ENCODE data around the gene CLASP1. TPM values are rescaled to one million over a fixed set of nuclear protein-coding genes. Genes with fewer than 3 reads are reported as not detected.
"Not testable (repeated sequence)": the region's sequence is repeated elsewhere in the genome, so short reads cannot be mapped to it uniquely, and the experiment has no call there.

The CLASP1 gene
- polyA plus RNA-seq, 1 donor (not counting 4 experiments of a cell fraction or from before 2014, with no cell fraction given): 16.7 TPM

DNA sequence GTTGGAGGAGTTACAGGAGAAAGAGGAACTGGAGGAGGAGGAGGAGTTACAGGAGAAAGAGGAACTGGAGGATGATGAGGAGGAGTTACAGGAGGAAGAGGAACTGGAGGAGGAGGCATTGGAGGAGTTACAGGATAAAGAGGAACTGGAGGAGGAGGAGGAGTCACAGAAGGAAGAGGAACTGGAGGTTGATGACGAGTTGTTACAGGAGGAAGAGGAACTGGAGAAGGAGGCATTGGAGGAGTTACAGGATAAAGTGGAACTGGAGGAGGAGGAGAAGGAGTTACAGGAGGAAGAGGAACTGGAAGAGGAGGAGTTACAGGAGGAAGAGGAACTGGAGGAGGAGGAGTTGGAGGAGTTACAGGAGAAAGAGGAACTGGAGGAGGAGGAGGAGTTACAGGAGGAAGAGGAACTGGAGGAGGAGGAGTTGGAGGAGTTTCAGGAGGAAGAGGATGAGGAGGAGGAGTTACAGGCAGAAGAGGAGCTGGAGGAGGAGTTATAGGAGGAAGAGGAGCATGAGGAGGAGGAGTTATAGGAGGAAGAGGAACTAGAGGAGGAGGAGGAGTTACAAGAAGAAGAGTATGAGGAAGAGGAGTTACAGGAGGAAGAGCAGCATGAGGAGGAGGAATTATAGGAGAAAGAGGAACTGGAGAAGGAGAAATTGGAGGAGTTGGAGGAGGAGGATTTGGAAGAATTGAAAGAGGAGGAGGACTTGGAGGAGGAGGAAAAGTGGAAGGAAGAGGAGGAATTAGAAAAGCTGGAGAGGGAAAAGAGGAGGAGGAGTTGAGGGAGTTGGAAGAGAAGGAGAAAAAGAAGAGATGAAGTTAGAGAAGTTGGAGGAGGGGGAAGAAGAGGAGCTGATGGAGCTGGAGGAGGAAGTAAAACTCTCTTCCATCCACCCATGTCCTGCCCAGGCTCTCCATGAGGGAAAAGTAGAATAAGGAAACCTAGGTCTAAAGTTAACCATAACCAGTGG is 37.2 kb downstream of the CLASP1 start:
- Histone ChIP-seq H2AFZ (ENCODE audit: control insufficient read depth, low read length) (no peak overlapping the region), H3K9me3 (ENCODE audit: control insufficient read depth, low read depth, low read length) (no peaks in the 10 kb centered on the region), H3K9ac (ENCODE audit: control insufficient read depth, extremely low read depth, insufficient read depth, low read length) (no peak overlapping the region), H3K79me2 (ENCODE audit: control insufficient read depth, insufficient read depth, low read length) (peaks cover 46% of the 10 kb centered on the region), H3K27ac (ENCODE audit: control insufficient read depth, insufficient read depth, low read length) (no peak overlapping the region), H3K27me3 (ENCODE audit: control insufficient read depth, extremely low read depth, insufficient read depth, low read length) (no peaks in the 10 kb centered on the region), H3K4me2 (ENCODE audit: control insufficient read depth, extremely low read depth, insufficient read depth, low read depth, low read length) (no peak overlapping the region), H3K4me1 (ENCODE audit: control insufficient read depth, extremely low read depth, insufficient read depth, low read length) (no peaks in the 10 kb centered on the region), H4K20me1 (ENCODE audit: control insufficient read depth, extremely low read depth, insufficient read depth, low read length) (no peaks in the 10 kb centered on the region), H3K36me3 (ENCODE audit: control insufficient read depth in 2 of 2, extremely low read depth in 1 of 2, insufficient read depth in 2 of 2, low read length in 2 of 2) (peaks cover 2 to 5% of the 10 kb centered on the region in 2 experiments), H3K9me1 (ENCODE audit: control insufficient read depth, extremely low read depth, insufficient read depth, low read length) (no peaks in the 10 kb centered on the region), H3K4me3 (ENCODE audit: control insufficient read depth in 2 of 3, extremely low read depth in 1 of 3, insufficient read depth in 2 of 3, low read depth in 1 of 3, low read length in 3 of 3) (no peak overlapping the region)
- FAIRE-seq (no peak), DNase-seq (ENCODE audit: low read depth, low spot score) (no peak)
- no peak for TF ChIP-seq EZH2 (IDR thresholded peaks at IDR 0.05; ENCODE audit: low read length)
- TF ChIP-seq, protein P1, sequence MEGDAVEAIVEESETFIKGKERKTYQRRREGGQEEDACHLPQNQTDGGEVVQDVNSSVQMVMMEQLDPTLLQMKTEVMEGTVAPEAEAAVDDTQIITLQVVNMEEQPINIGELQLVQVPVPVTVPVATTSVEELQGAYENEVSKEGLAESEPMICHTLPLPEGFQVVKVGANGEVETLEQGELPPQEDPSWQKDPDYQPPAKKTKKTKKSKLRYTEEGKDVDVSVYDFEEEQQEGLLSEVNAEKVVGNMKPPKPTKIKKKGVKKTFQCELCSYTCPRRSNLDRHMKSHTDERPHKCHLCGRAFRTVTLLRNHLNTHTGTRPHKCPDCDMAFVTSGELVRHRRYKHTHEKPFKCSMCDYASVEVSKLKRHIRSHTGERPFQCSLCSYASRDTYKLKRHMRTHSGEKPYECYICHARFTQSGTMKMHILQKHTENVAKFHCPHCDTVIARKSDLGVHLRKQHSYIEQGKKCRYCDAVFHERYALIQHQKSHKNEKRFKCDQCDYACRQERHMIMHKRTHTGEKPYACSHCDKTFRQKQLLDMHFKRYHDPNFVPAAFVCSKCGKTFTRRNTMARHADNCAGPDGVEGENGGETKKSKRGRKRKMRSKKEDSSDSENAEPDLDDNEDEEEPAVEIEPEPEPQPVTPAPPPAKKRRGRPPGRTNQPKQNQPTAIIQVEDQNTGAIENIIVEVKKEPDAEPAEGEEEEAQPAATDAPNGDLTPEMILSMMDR (optimal IDR thresholded peaks at IDR 0.05 in 1 of 3, IDR thresholded peaks at IDR 0.05 in 1 of 3, conservative IDR thresholded peaks at IDR 0.05 in 1 of 3; ENCODE audit: extremely low read depth in 1 of 3, insufficient read depth in 2 of 3, low read length in 3 of 3): no peak
- dilution Hi-C loops (cut with MboI; ENCODE audit: extremely low pct_ligation_motif_present, low sequenced_read_pairs): no loop called here

- H3K4me3 ChIP-seq (ENCODE audit: control insufficient read depth in 2 of 3, extremely low read depth in 1 of 3, insufficient read depth in 2 of 3, low read depth in 1 of 3, low read length in 3 of 3); H3K27ac ChIP-seq (ENCODE audit: control insufficient read depth, insufficient read depth, low read length); H3K36me3 ChIP-seq (ENCODE audit: control insufficient read depth in 2 of 2, extremely low read depth in 1 of 2, insufficient read depth in 2 of 2, low read length in 2 of 2); DNase-seq (ENCODE audit: low read depth, low spot score); H3K9me3 ChIP-seq (ENCODE audit: control insufficient read depth, low read depth, low read length); H2AFZ ChIP-seq (ENCODE audit: control insufficient read depth, low read length); FAIRE-seq; H3K27me3 ChIP-seq (ENCODE audit: control insufficient read depth, extremely low read depth, insufficient read depth, low read length); dilution Hi-C loops (cut with MboI; ENCODE audit: extremely low pct_ligation_motif_present, low sequenced_read_pairs); H3K4me2 ChIP-seq (ENCODE audit: control insufficient read depth, extremely low read depth, insufficient read depth, low read depth, low read length); H4K20me1 ChIP-seq (ENCODE audit: control insufficient read depth, extremely low read depth, insufficient read depth, low read length); H3K4me1 ChIP-seq (ENCODE audit: control insufficient read depth, extremely low read depth, insufficient read depth, low read length); H3K9ac ChIP-seq (ENCODE audit: control insufficient read depth, extremely low read depth, insufficient read depth, low read length); H3K9me1 ChIP-seq (ENCODE audit: control insufficient read depth, extremely low read depth, insufficient read depth, low read length): not testable (repeated sequence)
- peaks cover 46% of the 10 kb centered on the region for H3K79me2 ChIP-seq (ENCODE audit: control insufficient read depth, insufficient read depth, low read length)
Measured at GRCh38 chr2:121611048-121611649, 38.1 kb downstream of the CLASP1 start.

GRCh38 chr2:121610487-121610874 is 38.8 kb downstream of the CLASP1 start:
- H3K27me3 ChIP-seq (ENCODE audit: control insufficient read depth, extremely low read depth, insufficient read depth, low read length); H3K4me1 ChIP-seq (ENCODE audit: control insufficient read depth, extremely low read depth, insufficient read depth, low read length); H2AFZ ChIP-seq (ENCODE audit: control insufficient read depth, low read length); H3K4me2 ChIP-seq (ENCODE audit: control insufficient read depth, extremely low read depth, insufficient read depth, low read depth, low read length); DNase-seq (ENCODE audit: low read depth, low spot score); H3K9ac ChIP-seq (ENCODE audit: control insufficient read depth, extremely low read depth, insufficient read depth, low read length); H3K9me1 ChIP-seq (ENCODE audit: control insufficient read depth, extremely low read depth, insufficient read depth, low read length); H3K4me3 ChIP-seq (ENCODE audit: control insufficient read depth in 2 of 3, extremely low read depth in 1 of 3, insufficient read depth in 2 of 3, low read depth in 1 of 3, low read length in 3 of 3); H3K9me3 ChIP-seq (ENCODE audit: control insufficient read depth, low read depth, low read length); dilution Hi-C loops (cut with MboI; ENCODE audit: extremely low pct_ligation_motif_present, low sequenced_read_pairs); FAIRE-seq; H3K27ac ChIP-seq (ENCODE audit: control insufficient read depth, insufficient read depth, low read length); H4K20me1 ChIP-seq (ENCODE audit: control insufficient read depth, extremely low read depth, insufficient read depth, low read length): not testable (repeated sequence)
- Histone ChIP-seq H3K79me2 (ENCODE audit: control insufficient read depth, insufficient read depth, low read length) (peaks cover 49% of the 10 kb centered on the region), H3K36me3 (ENCODE audit: control insufficient read depth in 2 of 2, extremely low read depth in 1 of 2, insufficient read depth in 2 of 2, low read length in 2 of 2) (peaks cover 2 to 11% of the 10 kb centered on the region in 2 experiments)

All from keratinocyte (primary cell).